Prostate gland (tissue), 2 donors: ENCODE results near the gene ANKRD40.

Source experiments
- CTCF ChIP-seq, 4 experiments: fragments of 200-600 bp in 2 of 4; fragments of 450-650 bp in 2 of 4; sonication (generic) in 2 of 4; IDR thresholded peaks; 1 replicate in 3 of 4; 2 replicates in 1 of 4; pipeline ENCODE4 v1.5.1; 2016 to 2019; ENCODE audit warnings: antibody characterized with exemption in 4 of 4, mild to moderate bottlenecking in 2 of 4, moderate library complexity in 2 of 4
- POLR2A ChIP-seq: fragments of 450-650 bp; IDR thresholded peaks from one replicate; pipeline ENCODE4 v1.6.1; 2016; ENCODE audit warnings: antibody characterized with exemption, mild to moderate bottlenecking

DNA sequence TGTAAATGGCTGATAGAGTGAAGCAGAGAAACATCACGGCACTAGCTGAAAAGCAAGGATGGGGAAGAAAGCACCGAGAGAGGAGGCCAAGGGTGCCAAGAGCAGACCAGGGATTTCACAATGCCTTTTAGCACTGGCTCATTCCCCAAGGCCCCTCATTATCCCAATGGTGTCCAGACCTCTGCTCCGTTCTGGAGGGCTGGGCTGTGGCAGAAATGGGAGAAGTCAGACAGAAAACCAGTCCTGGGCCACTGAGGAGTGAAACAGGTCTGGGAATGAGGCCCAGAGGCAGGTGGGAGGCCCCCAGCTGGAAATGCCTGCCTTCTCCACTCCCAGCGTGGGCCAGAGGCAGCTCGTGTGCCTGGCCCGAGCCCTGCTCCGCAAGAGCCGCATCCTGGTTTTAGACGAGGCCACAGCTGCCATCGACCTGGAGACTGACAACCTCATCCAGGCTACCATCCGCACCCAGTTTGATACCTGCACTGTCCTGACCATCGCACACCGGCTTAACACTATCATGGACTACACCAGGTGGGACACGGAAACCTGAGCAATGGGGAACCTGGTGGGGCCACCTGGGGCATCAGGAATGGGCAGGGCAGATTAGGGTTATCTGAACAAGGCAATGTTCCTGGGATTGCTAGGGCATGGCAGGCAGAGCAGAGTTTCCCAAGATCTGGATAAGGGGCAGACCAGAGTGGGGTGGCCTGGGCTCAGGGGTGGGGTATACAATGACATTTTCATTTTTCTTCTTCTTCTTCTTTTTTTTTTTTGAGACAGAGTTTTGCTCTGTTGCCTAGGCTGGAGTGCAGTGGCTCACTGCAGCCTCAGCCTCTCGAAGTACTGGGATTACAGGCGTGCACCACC, 20.3 kb downstream of the ANKRD40 start:
- TF ChIP-seq CTCF (IDR thresholded peaks at IDR 0.05) (no peak), POLR2A (no peak)
